AG04450 (cell line): Measurements from ENCODE around the gene ZDHHC20. TPM values are rescaled to one million over a fixed set of nuclear protein-coding genes. Genes with fewer than 3 reads are reported as not detected.

ENCODE experiments used
- CTCF ChIA-PET: fragments of 300-600, 350-600 bp; formaldehyde crosslinking; extraction: SDS; loops from one replicate; lab custom pipeline; 2022; ENCODE audit warnings: antibody characterized with exemption, inconsistent platforms; lab: Charles Lee
- POLR2A ChIA-PET: fragments of 350-600 bp; formaldehyde crosslinking; extraction: SDS; loops from one replicate; lab custom pipeline; 2021; ENCODE audit warnings: antibody characterized with exemption, inconsistent platforms; lab: Yijun Ruan, JAX
- DNase-seq: peaks from one replicate; pipeline ENCODE4 v3.0.0-alpha.2; 2011; ENCODE audit warnings: low read depth, low spot score
- H3K27ac ChIP-seq: one replicate; pipeline ENCODE4 v1.5.1; 2012; ENCODE audit warnings: low read depth, low read length, control low read depth
- H3K27me3 ChIP-seq: one replicate; pipeline ENCODE4 v1.6.0; 2012; ENCODE audit warnings: low read length; ENCODE audit not compliant: control insufficient read depth, insufficient read depth
- H3K4me3 ChIP-seq: 2 replicates; pipeline ENCODE4 v1.5.1; 2011; ENCODE audit warnings: mild to moderate bottlenecking, low read depth, low read length, control low read depth
- H3K9me3 ChIP-seq: 2 replicates; pipeline ENCODE4 v1.5.1; 2012; ENCODE audit warnings: low read length; ENCODE audit not compliant: control insufficient read depth, insufficient read depth
- CTCF ChIP-seq: IDR thresholded peaks from 2 replicates; pipeline ENCODE4 v1.5.1; 2011; ENCODE audit warnings: low read depth, low read length, control low read depth, inconsistent platforms
- polyA plus RNA-seq: library from polyadenylated mRNA; depleted of rRNA; stranded (reverse); fragments of >200 nt; gene quantifications from 2 replicates; pipeline ENCODE4 v1.2.3, GENCODE V29; 2011

ZDHHC20 gene
- polyA plus RNA-seq, 1 experiment = 59.8 TPM

GRCh38 chr13:21461131-21461530 is 2.0 kb upstream of the ZDHHC20 start:
- POLR2A ChIA-PET = no interaction called here
- Histone ChIP-seq H3K4me3 (no peak overlapping the region), H3K27me3 (peaks cover 5% of the 10 kb centered on the region), H3K27ac (no peak overlapping the region), H3K9me3 (no peaks in the 10 kb centered on the region; the same call in 1 of the 2 replicates)
- TF ChIP-seq CTCF = no peak
- no peak for DNase-seq
- CTCF ChIA-PET = interaction anchor here (5.5 kb wide), 1 partner anchor 16 kb away, joined by 37 read pairs; no protein-coding TSS in a partner anchor

DNA sequence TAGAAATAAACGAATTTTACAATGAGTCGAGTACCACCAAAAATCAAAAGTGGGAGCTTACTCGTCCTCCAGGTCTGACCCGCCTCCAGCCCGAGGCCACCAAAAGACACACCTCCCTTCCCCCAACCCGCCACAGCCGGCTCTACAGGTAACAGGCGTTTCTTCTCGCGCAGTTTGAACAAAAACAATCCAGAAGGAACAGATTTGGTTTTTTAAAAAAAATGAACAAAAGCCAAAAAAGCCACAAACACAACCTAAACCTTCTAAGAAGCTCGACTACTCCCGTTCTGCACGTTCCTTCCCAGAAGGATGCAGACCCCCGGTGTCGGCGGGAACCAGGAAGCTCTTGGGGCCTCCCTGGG is 671 bp downstream of the ZDHHC20 start:
- CTCF ChIA-PET = interaction anchor here (1.3 to 5.5 kb wide), 3 partner anchors 18 to 161 kb away, joined by 3 to 37 read pairs (median 5); no protein-coding TSS in a partner anchor
- POLR2A ChIA-PET = interaction anchor here (0.6 kb wide), 1 partner anchor 23 kb away, joined by 3 read pairs; no protein-coding TSS in a partner anchor
- no peak for DNase-seq

GRCh38 chr13:21453387-21454081 is 5.6 kb downstream of the ZDHHC20 start:
- DNase-seq = no peak
- no peaks in the 10 kb centered on the region; the same call in 1 of the 2 replicates for H3K9me3 ChIP-seq
- no peak overlapping the region for H3K27ac ChIP-seq
- TF ChIP-seq CTCF = no peak
- POLR2A ChIA-PET = no interaction called here
- CTCF ChIA-PET = interaction anchor here (2.5 kb wide), 1 partner anchor 23 kb away, joined by 10 read pairs; no protein-coding TSS in a partner anchor
- no peaks in the 10 kb centered on the region for H3K27me3 ChIP-seq
- no peak overlapping the region for H3K4me3 ChIP-seq

More for the DNA sequence above, 671 bp downstream of the ZDHHC20 start:
- Histone ChIP-seq H3K27ac (no peak overlapping the region), H3K4me3 (peak overlapping the region; percentile 91), H3K27me3 (peaks cover 3% of the 10 kb centered on the region), H3K9me3 (no peaks in the 10 kb centered on the region; the same call in 1 of the 2 replicates)
- TF ChIP-seq CTCF = no peak

DNA sequence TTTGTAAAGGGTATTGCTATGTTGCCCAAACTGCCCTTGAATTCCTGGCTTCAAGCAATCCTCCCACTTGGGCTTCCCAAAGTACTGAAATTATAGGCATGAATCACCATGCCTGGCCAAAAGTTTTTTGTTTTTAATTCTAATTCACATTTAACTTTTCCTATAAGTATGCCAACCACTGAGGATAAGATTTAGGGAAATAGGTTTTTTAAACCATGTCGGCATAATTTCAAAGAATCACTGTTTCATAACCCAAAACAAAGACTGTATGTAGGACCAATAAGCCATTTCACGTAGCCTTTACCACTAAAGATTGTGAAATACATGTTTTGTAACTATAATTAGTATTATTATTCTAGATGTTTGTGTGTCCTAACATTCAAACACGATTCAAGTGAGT is 8.2 kb downstream of the ZDHHC20 start:
- no peaks in the 10 kb centered on the region for H3K27me3 ChIP-seq
- H3K9me3 ChIP-seq = no peaks in the 10 kb centered on the region; the same call in 1 of the 2 replicates
- H3K4me3 ChIP-seq = no peak overlapping the region
- CTCF ChIA-PET = no interaction called here
- TF ChIP-seq CTCF = no peak
- POLR2A ChIA-PET = no interaction called here
- H3K27ac ChIP-seq = no peak overlapping the region
- DNase-seq = no peak

- DNase-seq = no peak
- H3K27ac ChIP-seq = no peak overlapping the region
- ChIA-PET CTCF (no interaction called here), POLR2A (no interaction called here)
- no peak for TF ChIP-seq CTCF
- no peak overlapping the region for H3K4me3 ChIP-seq
- no peaks in the 10 kb centered on the region for H3K27me3 ChIP-seq
- no peaks in the 10 kb centered on the region for H3K9me3 ChIP-seq
Observed at GRCh38 chr13:21446656-21447055, 12.4 kb downstream of the ZDHHC20 start.
